HG02981 (cell line): ENCODE measurements around the gene MACROH2A1.

Experiments
- ATAC-seq: cut with Tn5 transposase; IDR thresholded peaks from one replicate; pipeline ENCODE4 v1.9.1; 2021; ENCODE audit warnings: mild to moderate bottlenecking, moderate library complexity; ENCODE audit not compliant: unreplicated experiment

MACROH2A1 gene

DNA sequence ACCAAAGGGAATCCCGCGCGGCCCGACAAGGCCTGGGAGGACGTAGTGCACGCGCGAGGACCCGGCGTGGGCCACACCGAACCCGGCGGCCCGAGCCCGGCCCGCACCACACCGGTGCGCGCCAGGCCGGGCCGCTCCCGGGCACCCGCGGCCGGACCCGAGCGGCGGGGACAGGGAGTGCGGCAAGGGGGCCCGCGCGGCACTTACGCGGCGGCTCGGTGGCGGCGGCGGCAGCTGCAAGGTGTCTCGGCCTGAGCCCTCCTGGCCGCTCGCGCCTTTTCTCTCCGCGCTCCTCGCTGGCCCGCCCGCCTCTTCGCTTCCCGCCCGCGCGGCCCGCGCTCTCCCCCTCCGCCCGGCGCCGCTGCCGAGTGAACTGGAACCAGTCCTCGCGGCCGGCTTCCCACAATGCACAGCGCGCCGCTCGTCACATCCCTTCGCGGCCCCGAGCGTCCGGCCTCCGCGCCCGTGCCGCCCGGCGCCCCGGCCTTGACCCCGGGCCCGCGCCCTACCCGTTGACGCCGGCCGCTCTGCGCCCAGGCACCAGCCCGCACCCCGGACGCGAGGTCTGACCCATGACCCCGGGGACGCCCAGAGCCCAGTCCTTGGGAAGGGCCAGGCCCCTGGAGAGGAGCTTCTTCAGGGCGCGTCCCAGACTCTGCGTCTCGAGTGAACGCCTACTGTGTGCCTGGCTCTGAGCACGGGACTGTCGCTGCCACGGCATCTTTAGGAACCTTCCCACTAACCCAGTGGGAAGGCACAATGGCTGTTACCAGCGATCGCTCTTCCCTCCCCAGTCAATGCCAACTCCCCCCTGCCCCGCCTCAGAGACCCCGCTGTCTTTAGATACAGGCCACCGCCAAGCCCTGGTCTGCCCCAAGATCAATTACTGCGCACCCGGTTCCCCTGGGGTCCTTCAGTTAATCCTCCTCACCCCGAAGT lies at the start of gene MACROH2A1:
Gene MACROH2A1 (minus strand): TSS at position 377 of the 939 bp plus-strand sequence. CDS start 10,138 bp downstream, outside the sequence.
- ATAC-seq: peak; percentile 83

DNA sequence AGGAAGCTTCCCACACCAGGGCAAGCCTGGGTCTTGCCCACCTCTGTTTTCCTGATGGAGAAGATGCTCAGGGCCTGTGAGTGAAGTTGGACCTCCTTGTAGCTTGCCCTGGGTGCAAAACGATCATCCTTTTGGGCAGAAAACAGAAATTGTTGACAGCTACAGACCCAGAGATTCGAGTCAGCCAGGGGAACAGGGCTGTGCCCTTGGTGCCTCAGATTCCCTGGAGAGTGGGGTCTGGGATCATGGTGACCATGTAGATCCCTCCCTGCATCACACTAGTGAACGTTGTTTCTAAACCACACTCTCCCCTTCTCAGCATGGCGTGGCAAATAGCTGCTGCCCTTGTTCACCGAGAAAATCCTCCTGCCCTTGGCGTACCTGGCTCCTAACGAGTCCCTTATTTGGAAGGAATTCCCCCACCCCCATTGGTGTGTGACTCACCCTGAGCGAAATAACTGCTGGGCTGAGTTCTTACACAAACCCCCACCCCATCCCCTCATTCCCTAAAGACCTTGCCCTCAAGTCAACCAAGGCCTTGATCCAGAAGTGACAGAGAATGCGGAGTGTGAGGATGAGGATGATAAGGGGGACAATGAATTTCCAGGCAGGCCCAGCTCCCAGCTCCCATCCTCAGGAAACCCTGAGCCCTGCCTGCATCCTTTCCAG lies 49.2 kb upstream of the MACROH2A1 start:
- no peak for ATAC-seq

DNA sequence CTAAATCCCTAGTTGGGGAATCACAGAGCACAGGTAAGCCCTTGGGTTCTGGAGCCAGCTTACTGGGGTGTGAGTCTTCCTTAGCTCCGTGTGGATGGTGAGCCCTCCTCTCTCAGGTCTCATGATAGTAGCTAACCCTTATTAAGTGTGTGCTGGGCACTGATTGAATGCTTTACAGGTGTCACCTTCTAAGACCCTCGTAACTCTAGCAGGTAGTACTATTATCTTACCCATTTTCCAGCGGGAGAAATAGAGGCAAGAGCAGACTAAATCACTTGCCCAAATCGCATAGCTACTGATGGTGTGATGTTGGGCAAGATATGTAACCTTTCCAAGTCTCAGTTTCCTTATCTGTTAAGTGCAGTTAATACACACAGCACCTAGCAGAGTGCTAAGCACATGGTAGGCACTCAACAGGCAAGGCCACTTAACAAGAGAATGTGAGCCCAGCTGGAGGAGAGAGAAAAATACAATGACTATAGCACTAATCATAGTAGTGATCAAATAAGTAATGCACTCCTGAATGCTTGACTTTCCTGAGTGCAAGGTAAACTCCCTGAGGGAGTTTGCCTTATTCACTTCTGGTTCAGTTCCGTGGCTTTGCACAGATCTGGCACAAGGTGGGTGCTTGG lies 48.4 kb upstream of the MACROH2A1 start, which contains the start of gene DCANP1:
Gene DCANP1 (minus strand): TSS at position 51 of the 632 bp plus-strand sequence. CDS start 240 bp downstream, outside the sequence.
- ATAC-seq: no peak

DNA sequence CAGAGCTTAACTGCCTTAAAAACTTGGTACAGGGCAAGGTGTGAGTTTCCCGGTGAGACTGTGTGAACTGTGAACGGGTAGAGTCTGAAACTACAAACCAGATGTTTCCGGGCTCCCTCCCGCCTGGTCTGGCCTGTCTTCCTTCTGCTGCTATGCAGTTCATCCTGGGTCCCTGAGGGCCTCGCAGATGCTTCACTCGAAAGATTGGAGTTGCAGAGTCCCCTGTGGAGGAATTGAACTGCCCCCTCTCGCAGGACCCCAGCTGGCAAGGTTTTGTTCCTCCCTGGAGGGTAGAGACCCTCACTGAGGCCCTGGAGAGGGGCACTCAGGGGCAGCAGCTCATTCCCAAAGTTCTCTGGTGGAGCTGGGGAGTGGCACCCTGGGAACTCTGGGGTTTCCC lies 47.6 kb upstream of the MACROH2A1 start:
- no peak for ATAC-seq

DNA sequence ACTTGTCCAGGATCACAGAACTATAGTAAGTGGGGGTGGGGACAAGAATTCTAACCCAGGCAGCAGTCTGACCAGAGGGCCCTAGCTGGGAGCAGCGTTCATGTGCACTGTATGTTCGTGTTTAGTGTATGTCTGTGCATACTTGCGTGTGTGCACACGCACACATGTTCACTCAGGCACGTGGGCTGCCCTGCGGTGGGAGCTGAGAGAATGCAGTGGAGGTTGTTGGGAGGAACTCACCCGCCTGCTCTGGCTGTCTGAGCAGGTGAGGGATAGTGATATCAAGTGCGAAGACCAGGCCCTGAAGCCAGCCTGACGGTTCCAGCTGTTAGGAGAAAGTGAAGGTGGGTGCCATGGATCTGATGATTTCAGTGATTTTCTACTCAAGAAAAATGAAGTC lies 47.2 kb upstream of the MACROH2A1 start:
- ATAC-seq: no peak

DNA sequence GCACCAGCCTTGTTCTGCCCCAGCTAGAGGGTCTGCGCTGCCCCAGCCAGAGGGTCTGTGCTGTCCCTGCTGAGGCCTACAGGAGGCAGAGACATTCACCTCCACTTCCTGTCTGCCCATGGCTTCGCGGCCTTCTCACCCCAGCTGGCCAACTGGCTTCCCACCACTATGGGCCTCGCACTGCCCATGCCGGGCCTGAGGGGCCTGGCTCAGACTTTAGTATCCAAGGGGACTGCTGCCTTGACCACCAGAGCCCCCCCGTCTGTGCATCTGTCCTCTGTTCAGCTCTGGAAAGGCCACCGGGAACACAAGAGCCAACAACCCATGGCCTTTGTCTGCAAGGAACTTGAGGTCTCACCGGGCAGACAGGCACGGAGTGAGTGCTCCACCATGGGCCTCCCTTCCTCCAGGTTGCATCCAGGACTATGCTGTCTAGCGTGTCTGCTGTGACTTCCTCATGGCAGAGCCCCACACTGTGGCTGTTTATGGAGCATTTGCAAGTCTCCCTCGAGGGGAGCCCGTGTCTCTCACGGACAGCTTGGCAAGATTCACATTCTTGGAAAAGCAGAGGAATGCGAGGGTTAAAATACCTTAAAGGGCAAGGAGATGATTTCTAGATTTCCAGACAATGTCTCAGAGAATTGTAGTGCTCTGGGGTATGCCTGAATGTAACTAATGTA lies 46.4 kb upstream of the MACROH2A1 start:
- ATAC-seq: no peak

DNA sequence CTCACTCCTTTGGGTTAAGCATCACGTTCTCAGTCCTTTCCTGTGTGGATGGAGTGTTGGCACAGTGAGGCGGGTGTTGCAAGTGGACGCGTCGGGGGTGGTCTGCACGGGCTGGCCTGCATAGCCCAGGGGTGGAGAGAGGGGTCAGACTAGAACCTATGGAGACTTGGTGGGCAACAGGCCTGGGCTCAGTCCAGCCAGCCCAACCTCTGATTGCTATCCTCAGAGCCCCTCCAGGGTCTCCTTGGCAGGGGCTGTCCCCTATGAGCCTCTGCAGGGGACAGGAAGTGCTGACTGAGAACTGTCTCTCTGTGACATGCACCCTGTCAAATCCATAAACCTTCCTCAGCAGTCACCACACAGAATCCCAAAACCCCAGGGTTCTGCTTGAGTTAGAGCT lies 45.9 kb upstream of the MACROH2A1 start:
- ATAC-seq: no peak

DNA sequence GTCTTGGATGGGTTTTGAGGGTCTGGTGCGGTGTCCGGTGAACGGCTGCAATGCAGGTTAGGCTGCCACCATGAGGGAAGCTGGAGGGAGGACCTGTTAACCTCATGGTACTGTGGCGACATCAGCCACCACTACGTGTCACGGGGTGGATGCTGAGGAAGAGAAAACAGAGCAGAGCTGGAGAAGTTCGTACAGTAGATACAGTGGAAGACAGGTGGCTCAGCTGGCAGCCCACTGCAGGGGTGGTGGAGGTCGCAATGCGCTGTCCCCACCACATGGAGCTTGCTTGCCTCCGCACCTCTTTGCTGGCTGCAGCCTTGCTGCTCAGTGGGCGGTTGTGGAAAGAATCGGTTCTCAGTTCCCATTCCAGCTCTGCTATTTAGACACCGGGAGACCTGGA lies 45.3 kb upstream of the MACROH2A1 start:
- ATAC-seq: no peak

DNA sequence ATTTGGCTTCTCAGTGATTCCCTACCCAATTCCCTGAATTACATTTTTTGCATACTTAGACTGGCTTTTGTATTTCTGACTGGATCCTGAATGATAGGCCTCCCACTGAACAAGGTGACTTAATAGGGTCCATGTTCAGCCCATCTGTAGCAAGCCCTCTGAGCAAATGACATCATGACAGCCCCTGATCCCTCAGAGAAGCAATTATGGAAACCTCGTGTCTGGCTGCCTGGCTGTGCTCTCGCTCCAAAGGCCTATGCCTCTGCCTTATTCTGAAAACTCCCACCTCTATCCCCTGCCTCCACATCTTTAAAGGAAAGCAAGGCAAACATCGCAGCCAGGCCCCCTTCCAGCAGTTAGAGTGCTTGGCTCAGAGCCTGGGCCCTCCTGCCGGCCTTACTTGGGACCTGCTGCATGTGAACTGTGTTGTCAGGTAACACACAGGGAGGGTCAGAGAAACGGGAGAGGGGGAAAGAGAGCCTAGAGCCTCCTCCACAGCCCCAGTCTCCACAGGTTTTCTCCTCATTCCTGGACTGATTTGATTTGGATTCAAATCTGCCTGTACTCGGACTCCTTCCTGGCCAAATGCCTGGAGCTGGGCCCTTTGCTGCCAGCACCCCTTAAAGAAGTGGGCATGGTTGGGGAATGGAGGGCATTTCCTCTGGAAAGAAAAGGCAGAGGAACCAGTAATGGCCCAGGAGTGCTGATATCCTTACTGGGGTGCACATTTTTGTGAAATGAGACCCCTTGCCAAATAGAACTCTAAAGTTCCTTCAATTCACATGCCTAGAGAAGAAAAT lies 44.3 kb upstream of the MACROH2A1 start:
- no peak for ATAC-seq

DNA sequence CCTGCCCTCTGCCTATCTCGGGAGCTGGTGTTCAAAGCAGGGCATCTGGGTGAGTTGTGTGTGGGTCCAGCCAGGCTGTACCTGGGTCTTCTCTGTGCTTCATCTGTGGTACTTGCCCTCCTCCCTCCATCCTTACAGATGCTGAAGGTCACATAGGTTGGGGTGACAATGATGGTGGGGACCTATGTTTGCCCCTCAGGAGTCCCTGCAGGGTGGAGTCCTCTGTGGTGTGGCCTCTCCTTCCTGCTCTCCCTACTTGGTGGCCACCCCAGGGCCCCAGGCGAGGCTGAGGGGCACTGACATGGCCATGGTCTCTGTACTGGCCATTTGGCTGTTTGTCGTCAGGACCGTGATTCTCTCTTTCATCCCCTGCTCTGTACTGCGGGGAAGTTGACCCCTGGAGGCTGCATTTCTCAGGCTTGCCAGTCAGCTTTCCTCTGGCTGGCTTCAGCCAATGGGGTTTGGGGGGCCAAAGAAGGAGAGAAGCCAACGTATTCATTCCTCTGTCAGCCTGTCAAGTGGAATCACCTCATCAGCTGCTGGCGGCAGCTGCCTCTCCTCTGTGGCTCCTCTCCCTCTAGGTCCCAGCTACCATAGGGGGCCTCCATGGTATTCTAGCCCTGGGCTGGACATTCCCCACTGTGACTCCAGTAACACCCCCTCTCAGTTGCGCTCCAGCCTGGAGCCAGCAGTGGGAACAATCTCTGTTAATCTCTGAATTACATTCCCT lies 43.6 kb upstream of the MACROH2A1 start:
- no peak for ATAC-seq

DNA sequence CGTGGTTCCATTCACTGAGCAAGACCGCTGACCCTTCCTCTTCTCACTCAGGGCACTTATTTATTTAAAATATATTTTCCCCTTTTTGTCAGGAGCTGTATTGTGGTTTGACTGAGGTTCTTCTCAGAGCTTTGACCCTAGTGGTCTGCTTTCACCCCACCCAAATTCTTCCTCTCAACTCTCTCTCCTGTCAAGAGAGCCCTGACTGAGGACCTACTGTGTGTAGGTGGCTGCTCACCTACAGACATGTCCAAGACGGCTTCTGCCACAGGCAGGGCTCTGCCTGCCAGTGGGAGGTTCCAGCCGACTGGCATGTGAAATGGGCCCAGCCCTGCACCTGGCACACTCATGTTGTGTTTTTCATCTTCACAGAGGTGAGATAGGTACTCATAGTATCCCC lies 42.9 kb upstream of the MACROH2A1 start:
- ATAC-seq: no peak

DNA sequence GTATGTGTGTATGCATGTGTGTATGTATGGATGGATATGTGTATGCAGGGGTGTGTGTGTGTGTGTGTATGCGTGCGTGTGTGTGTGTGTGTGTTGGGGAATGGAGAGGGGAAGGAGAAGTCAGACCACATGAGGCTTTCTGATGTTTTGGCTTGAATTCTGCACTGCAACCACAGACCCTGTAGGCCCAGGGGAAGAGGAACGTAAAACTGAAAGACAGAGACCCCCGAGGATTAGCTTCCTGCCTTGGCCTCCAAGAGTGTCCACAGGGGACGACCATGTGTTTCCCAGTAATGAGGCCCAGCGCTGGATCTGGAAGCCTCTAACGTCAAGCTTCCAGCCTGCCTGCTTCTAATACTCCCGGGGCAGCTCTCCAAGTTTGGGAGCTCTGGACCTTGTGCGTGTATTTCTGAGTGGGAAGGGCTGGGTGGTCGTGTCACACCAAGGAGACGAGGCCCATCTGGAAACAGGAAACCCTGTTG lies 42.4 kb upstream of the MACROH2A1 start:
- ATAC-seq: no peak

DNA sequence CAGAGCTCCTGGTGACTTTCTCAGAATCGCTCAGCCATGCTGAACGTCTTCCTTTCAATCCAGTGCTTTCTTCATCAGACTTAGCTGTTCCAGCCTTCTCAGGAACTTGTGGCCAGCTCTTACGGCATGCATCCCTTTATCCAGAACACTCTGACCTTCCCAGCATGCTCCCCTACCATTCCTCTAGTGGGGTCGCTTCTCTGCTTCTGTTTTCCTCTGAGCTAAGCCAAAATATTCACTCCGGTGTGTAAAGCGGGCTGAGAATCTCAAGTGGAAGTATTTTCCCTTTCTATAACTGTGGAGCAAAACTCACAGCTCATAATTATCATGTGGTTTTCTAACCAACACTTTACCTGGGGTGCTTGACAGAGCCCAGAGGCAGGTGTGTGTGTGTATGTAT lies 41.9 kb upstream of the MACROH2A1 start:
- ATAC-seq: no peak

DNA sequence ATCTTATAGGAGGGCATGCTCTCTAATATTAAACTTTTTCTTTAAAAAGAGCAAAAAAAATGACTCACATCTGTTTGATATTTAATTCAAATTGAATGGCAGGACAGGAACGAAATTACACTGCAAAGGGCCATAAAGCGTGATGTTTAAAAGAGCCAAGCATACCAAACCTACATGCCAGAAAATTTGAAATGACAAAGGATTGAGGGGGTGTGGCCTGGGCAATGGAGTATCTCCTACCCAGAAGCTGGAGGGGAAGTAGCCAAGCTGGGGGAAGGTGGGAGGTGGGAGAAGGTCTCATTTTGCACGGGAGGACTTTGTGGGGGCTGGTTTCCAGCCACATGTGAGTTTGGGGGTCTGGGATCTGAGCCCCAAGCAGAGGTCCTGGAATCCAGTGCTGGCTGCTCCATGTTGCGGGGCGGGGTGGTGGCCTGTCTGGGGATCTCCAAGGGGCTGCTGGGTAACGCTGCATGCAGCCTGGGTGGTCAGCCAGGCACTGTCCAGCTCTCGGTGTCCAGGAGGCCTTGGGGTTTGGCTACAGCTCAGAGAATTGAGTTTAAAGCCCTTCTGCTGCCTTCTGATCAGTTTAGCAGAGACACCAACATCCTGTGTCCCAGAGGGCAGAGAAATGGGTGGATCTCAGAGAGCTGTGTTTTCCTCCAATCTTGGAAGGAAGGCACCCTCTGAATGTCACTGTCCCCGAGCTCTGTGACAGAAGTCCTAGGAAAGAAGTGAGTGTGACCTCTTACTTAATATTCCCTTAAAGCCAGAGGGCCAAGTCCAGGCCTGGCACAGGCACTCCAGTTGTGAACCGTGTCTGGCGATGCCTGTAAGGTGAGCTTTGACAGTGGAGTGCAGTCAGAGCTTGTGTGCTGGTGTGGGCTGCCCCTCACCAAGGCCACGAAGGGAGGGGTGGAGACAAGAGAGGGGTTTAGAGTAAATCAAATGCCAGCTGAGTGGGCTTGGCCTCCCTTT lies 40.5 kb upstream of the MACROH2A1 start:
- ATAC-seq: no peak

DNA sequence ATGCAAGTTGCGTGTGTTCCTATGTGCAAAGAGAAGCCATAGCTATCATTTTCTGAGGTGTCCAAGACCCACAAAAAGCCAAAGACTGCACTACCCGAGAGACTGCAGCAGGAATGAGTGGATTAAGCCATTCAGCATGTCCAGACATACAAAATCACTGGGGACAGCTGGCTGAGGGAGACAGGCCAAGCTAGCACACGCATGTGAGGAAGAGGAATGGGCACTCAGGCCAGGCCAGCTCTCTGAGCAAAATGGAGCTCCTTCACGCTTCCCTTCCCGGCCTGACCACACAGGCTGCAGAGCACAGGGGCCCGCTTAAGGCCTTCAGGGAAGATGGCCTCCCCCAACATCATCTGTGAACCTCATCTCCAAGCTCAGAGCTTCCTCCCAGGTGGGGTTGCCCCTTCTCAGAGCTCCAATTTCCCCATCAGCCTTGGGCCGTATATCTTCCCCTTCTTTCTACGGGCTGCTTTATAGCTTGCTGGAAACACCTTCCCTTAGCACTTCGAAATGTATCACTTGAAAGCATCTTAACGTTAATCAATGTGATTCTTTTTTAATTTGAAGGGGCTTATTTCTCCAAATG lies 39.7 kb upstream of the MACROH2A1 start:
- no peak for ATAC-seq

DNA sequence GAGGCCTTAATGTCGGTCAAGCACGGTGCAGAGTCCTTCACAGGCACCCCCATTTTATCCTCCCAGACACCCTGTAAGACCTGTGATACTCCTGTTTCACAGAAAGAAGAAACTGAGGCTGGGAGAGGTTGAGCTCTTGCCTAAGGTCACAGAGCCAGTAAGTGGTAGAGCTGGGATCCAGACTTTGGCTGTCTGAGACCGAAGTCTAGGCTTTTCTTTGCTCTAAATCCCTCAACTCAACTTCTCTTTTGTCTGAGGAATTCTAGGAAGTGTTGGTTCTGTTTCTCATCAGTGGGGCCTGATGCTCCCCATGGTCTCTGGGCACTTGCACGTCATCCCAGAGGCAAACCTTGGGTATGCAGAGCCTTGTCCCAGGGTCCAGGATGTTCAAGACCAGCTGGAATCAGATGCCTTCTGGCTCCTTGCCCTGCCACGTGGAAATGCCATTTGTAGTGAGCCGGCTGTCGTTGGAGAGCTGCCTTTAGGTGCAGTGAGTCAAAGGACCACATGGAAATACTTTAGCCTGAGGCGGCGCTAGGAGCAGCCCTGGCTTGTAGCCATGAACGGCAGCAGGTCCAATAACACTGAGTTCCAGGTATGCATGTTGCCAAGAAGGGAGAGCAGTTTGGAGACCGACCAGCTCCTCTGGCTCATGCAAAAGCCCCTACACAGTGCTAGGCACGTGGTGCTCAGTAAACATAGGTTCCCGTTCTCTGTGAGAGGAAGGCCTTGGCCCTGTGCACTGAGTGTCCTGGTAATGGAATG lies 38.9 kb upstream of the MACROH2A1 start:
- no peak for ATAC-seq

DNA sequence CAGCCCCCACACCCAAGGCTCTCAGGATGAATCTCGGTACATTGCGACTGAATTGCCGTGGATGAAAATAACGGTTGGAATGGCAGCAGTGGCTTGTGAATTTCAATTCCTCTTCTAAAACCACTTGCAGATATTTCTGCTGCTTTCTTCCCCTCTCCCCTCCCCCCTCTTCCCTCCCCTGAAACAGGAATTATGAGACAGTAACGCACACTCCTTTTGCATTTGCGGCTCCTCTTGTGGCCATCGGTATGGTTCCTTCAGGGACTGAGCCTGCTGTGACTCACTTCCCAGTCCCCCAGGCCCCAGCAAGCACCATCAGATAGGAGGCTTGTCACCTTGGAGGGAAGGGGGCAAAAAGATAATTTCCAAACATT lies 38.4 kb upstream of the MACROH2A1 start:
- no peak for ATAC-seq
